ENCODE data around the gene PGM2L1. TPM values are rescaled to one million over a fixed set of nuclear protein-coding genes. Genes with fewer than 3 reads are reported as not detected.
"Not testable (repeated sequence)": the region's sequence is repeated elsewhere in the genome, so short reads cannot be mapped to it uniquely, and the experiment has no call there.

Gene PGM2L1
- total RNA-seq, 1 experiment from 2014 or later, result 7.8 TPM

GRCh38 chr11:74370123-74370522 is 28.1 kb downstream of the PGM2L1 start:
- Histone ChIP-seq H2AFZ (no peak overlapping the region), H3K4me1 (replicated peaks; ENCODE audit: insufficient read depth) (peaks cover 20% of the 10 kb centered on the region), H3K4me3 (no peak overlapping the region), H3K27me3 (ENCODE audit: insufficient read depth, low read depth) (no peaks in the 10 kb centered on the region), H3K27ac (no peak overlapping the region), H3K4me2 (no peak overlapping the region), H3K79me2 (ENCODE audit: low read depth) (no peaks in the 10 kb centered on the region), H3K36me3 (ENCODE audit: low read depth) (no peaks in the 10 kb centered on the region), H3K9me3 (ENCODE audit: insufficient read depth, low read depth) (no peaks in the 10 kb centered on the region), H4K20me1 (ENCODE audit: insufficient read depth) (no peaks in the 10 kb centered on the region), H3K9me2 (ENCODE audit: insufficient read depth) (no peaks in the 10 kb centered on the region), H3F3A (ENCODE audit: insufficient read depth, low read depth) (peaks cover 16% of the 10 kb centered on the region)
- ChIA-PET CTCF (no interaction called here), POLR2A (ENCODE audit: unreplicated experiment) (no interaction called here)
- BruUV-seq (replicated peaks), result no TSS peak
- DNase-seq, result no peak
- TF ChIP-seq, protein P1, sequence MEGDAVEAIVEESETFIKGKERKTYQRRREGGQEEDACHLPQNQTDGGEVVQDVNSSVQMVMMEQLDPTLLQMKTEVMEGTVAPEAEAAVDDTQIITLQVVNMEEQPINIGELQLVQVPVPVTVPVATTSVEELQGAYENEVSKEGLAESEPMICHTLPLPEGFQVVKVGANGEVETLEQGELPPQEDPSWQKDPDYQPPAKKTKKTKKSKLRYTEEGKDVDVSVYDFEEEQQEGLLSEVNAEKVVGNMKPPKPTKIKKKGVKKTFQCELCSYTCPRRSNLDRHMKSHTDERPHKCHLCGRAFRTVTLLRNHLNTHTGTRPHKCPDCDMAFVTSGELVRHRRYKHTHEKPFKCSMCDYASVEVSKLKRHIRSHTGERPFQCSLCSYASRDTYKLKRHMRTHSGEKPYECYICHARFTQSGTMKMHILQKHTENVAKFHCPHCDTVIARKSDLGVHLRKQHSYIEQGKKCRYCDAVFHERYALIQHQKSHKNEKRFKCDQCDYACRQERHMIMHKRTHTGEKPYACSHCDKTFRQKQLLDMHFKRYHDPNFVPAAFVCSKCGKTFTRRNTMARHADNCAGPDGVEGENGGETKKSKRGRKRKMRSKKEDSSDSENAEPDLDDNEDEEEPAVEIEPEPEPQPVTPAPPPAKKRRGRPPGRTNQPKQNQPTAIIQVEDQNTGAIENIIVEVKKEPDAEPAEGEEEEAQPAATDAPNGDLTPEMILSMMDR (conservative IDR thresholded peaks at IDR 0.05), result no peak
- TF ChIP-seq EZH2 (IDR thresholded peaks at IDR 0.05; ENCODE audit: low read depth), result no peak
- intact Hi-C loops (cut with micrococcal nuclease; ENCODE audit: unreplicated experiment), result no loop called here

- no TSS peak for BruUV-seq (replicated peaks)
- H3K4me1 ChIP-seq (replicated peaks; ENCODE audit: insufficient read depth), result peaks cover 20% of the 10 kb centered on the region
- H3K9me2 ChIP-seq (ENCODE audit: insufficient read depth), result no peaks in the 10 kb centered on the region
- no peaks in the 10 kb centered on the region for H3K79me2 ChIP-seq (ENCODE audit: low read depth)
- POLR2A ChIA-PET (ENCODE audit: unreplicated experiment), result no interaction called here
- no peaks in the 10 kb centered on the region for H3K9me3 ChIP-seq (ENCODE audit: insufficient read depth, low read depth)
- intact Hi-C loops (cut with micrococcal nuclease; ENCODE audit: unreplicated experiment), result no loop called here
- H3K4me3 ChIP-seq, result no peak overlapping the region
- no peak overlapping the region for H2AFZ ChIP-seq
- no peaks in the 10 kb centered on the region for H3K27me3 ChIP-seq (ENCODE audit: insufficient read depth, low read depth)
- CTCF ChIA-PET, result no interaction called here
- H3K27ac ChIP-seq, result no peak overlapping the region
- no peaks in the 10 kb centered on the region for H4K20me1 ChIP-seq (ENCODE audit: insufficient read depth)
- TF ChIP-seq EZH2 (IDR thresholded peaks at IDR 0.05; ENCODE audit: low read depth), result no peak
- TF ChIP-seq, protein P1 (conservative IDR thresholded peaks at IDR 0.05), result no peak
- H3K36me3 ChIP-seq (ENCODE audit: low read depth), result no peaks in the 10 kb centered on the region
- no peak overlapping the region for H3K4me2 ChIP-seq
- peaks cover 16% of the 10 kb centered on the region for H3F3A ChIP-seq (ENCODE audit: insufficient read depth, low read depth)
- DNase-seq, result no peak
These were observed 30.4 kb downstream of the PGM2L1 start for GRCh38 chr11:74367881-74368280.

GRCh38 chr11:74366576-74366975 is 31.7 kb downstream of the PGM2L1 start:
- CTCF ChIA-PET, result no interaction called here
- BruUV-seq (replicated peaks), result no TSS peak
- H3K9me3 ChIP-seq (ENCODE audit: insufficient read depth, low read depth), result no peaks in the 10 kb centered on the region
- DNase-seq, result no peak
- no peaks in the 10 kb centered on the region for H3K27me3 ChIP-seq (ENCODE audit: insufficient read depth, low read depth)
- no peak overlapping the region for H3K27ac ChIP-seq
- TF ChIP-seq, protein P1 (conservative IDR thresholded peaks at IDR 0.05), result no peak
- TF ChIP-seq EZH2 (IDR thresholded peaks at IDR 0.05; ENCODE audit: low read depth), result no peak
- POLR2A ChIA-PET (ENCODE audit: unreplicated experiment), result no interaction called here
- H3K4me3 ChIP-seq, result no peak overlapping the region
- H3K4me1 ChIP-seq (replicated peaks; ENCODE audit: insufficient read depth), result peaks cover 10% of the 10 kb centered on the region
- no peaks in the 10 kb centered on the region for H3K36me3 ChIP-seq (ENCODE audit: low read depth)
- peaks cover 10% of the 10 kb centered on the region for H3F3A ChIP-seq (ENCODE audit: insufficient read depth, low read depth)
- H3K4me2 ChIP-seq, result no peak overlapping the region
- H3K9me2 ChIP-seq (ENCODE audit: insufficient read depth), result no peaks in the 10 kb centered on the region
- no peaks in the 10 kb centered on the region for H3K79me2 ChIP-seq (ENCODE audit: low read depth)
- intact Hi-C loops (cut with micrococcal nuclease; ENCODE audit: unreplicated experiment), result no loop called here
- H4K20me1 ChIP-seq (ENCODE audit: insufficient read depth), result no peaks in the 10 kb centered on the region
- H2AFZ ChIP-seq, result no peak overlapping the region

DNA sequence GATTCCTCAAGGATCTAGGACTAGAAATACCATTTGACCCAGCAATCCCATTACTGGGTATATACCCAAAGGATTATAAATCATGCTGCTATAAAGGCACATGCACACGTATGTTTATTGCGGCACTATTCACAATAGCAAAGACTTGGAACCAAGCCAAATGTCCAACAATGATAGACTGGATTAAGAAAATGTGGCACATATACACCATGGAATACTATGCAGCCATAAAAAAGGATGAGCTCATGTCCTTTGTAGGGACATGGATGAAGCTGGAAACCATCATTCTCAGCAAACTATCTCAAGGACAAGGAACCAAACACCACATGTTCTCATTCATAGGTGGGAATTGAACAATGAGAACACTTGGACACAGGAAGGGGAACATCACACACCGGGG is 32.4 kb downstream of the PGM2L1 start:
- H4K20me1 ChIP-seq (ENCODE audit: insufficient read depth); H3K36me3 ChIP-seq (ENCODE audit: low read depth); DNase-seq; POLR2A ChIA-PET (ENCODE audit: unreplicated experiment); H3K9me3 ChIP-seq (ENCODE audit: insufficient read depth, low read depth); H3K4me3 ChIP-seq; H2AFZ ChIP-seq; H3K9me2 ChIP-seq (ENCODE audit: insufficient read depth); H3F3A ChIP-seq (ENCODE audit: insufficient read depth, low read depth); H3K27ac ChIP-seq; H3K4me2 ChIP-seq; H3K27me3 ChIP-seq (ENCODE audit: insufficient read depth, low read depth); intact Hi-C loops (cut with micrococcal nuclease; ENCODE audit: unreplicated experiment); BruUV-seq (replicated peaks); H3K79me2 ChIP-seq (ENCODE audit: low read depth); H3K4me1 ChIP-seq (replicated peaks; ENCODE audit: insufficient read depth): not testable (repeated sequence)
- CTCF ChIA-PET, result interaction anchor here (0.7 kb wide), 1 partner anchor 446 kb away, joined by 6 read pairs; no protein-coding TSS in a partner anchor
